ENCODE data around the gene TSC22D2. TPM values are rescaled to one million over a fixed set of nuclear protein-coding genes. Genes with fewer than 3 reads are reported as not detected.
"Not testable (repeated sequence)": the region's sequence is repeated elsewhere in the genome, so short reads cannot be mapped to it uniquely, and the experiment has no call there.

The TSC22D2 gene
- total RNA-seq, 1 donor from 2014 or later: 37.9 TPM

DNA sequence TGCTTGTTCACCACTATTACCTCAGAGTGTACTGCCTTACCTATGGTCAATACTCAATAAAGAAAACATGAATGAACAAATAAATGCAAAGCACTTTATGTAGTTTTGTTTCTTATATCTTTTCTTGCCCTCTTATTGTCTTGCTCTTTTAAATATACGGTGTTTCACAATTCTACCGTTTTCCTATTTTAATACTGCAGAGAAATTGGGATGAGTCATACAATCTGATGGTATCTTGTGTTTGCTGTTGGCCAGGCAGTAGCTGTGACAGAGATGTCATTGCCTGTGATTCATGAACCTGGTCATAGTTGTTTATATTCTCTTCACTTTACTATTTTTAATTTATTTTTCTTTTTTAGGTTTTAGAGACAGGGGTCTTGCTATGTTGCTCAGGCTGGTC lies 89.9 kb downstream of the TSC22D2 start:
- Mint-ChIP-seq H3K27ac (ENCODE audit: unreplicated experiment) (no peak overlapping the region), H3K4me3 (no peak overlapping the region), H3K27me3 (ENCODE audit: low read depth) (no peaks in the 10 kb centered on the region), H3K9me3 (peaks cover 9% of the 10 kb centered on the region), H3K4me1 (peaks cover 20% of the 10 kb centered on the region), H3K36me3 (ENCODE audit: low read depth) (peaks cover 5% of the 10 kb centered on the region)
- DNase-seq (ENCODE audit: low read depth, low spot score): no peak
- no peak for TF ChIP-seq CTCF (conservative IDR thresholded peaks at IDR 0.05)

DNA sequence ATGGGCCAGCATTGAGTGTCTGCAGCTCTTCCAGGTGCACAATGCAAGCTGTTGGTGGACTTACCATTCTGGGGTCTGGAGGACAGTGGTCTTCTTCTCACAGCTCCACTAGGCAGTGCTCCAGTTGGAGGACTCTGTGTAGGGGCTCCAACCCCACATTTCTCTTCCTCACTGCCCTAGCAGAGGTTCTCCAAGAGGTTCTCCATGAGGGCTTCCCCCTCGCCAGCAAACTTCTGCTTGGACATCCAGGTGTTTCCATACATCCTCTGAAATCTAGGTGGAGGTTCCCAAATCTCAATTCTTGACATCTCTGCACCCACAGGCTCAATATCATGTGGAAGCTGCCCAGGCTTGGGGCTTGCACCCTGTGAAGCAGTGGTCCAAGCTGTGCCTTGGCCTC lies 92.9 kb downstream of the TSC22D2 start:
- not testable (repeated sequence) for H3K9me3 Mint-ChIP-seq; H3K4me3 Mint-ChIP-seq; H3K4me1 Mint-ChIP-seq; H3K36me3 Mint-ChIP-seq (ENCODE audit: low read depth); H3K27ac Mint-ChIP-seq (ENCODE audit: unreplicated experiment); DNase-seq (ENCODE audit: low read depth, low spot score); H3K27me3 Mint-ChIP-seq (ENCODE audit: low read depth)

DNA sequence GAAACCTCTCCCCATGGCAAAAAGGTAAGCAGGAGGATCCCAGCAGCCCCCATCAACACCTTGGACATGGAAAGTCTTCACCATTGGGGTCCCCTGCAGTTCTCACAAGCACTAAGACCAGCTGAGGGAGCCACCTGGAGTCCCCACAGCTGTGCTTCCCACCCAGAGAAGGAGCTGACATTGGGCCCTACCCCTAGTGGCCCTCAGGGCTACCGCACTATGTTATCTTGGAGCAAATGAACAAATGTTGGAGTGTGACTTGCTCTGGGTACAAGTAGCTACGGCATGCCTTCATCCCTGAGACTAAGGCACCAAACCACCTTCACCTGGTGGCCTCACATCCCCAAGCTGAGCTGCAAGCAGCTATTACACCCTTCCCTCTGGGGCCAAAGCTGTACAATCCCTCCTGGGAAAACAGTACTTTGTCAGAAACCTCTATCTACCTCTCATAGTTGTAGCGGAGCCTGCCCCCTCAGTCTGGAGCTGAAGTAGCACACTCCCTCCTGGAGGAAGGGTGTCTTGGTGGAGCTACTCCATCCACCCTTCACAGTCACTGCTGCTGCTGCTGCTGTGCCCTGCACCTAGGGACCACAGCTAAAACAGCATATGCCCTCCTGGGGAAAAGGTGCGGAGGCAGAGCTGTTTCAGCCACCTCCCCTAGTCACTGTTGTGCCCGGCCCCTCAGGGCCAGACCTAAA lies 95.5 kb downstream of the TSC22D2 start:
- Mint-ChIP-seq H3K4me1 (peaks cover 8% of the 10 kb centered on the region), H3K4me3 (no peak overlapping the region), H3K27ac (ENCODE audit: unreplicated experiment) (no peak overlapping the region), H3K36me3 (ENCODE audit: low read depth) (peaks cover 7% of the 10 kb centered on the region), H3K9me3 (peaks cover 14% of the 10 kb centered on the region), H3K27me3 (ENCODE audit: low read depth) (no peaks in the 10 kb centered on the region)
- no peak for TF ChIP-seq CTCF (conservative IDR thresholded peaks at IDR 0.05)
- DNase-seq (ENCODE audit: low read depth, low spot score): no peak

DNA sequence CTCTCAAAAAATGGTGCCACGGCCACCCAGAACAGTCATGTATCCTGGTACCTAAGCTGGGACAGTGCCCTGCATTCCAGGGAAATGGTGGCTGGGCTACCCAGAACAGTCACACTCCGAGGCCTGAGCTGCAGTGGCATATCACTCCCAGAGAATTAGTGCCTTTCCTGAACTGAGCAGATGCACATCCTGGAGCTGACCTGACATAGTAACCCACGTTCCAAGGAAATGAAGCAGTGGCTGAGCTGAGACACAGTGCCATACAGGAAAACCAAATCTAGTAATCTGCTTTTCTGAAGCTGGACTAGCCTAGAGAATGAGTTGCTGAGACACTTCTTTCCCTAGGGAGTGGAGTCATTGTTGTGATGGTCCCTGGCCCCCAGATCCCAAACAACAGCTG lies 96.4 kb downstream of the TSC22D2 start:
- no peak for TF ChIP-seq CTCF (conservative IDR thresholded peaks at IDR 0.05)
- no peak overlapping the region for H3K4me3 Mint-ChIP-seq
- DNase-seq (ENCODE audit: low read depth, low spot score): no peak
- no peak overlapping the region for H3K27ac Mint-ChIP-seq (ENCODE audit: unreplicated experiment)
- H3K27me3 Mint-ChIP-seq (ENCODE audit: low read depth): no peaks in the 10 kb centered on the region
- H3K4me1 Mint-ChIP-seq: peaks cover 8% of the 10 kb centered on the region
- H3K9me3 Mint-ChIP-seq: peaks cover 14% of the 10 kb centered on the region
- H3K36me3 Mint-ChIP-seq (ENCODE audit: low read depth): peaks cover 7% of the 10 kb centered on the region

DNA sequence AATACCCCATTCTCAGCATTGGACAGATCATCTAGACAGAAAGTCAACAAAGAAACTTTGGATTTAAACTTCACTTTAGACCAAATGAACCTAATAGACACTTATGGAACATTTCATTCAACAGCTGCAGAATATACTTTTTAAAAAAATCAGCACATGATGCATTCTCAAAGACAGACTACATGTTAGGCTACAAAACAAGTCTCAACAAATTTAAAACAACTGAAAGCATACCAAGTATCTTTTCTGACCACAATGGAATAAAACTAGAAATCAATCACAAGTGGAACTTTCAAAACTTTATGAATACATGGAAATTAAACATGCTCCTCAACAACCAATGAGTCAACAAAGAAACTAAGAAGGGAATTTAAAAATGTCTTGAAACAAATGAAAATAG lies 100.3 kb downstream of the TSC22D2 start:
- H3K27ac Mint-ChIP-seq (ENCODE audit: unreplicated experiment): no peak overlapping the region
- peaks cover 2% of the 10 kb centered on the region for H3K36me3 Mint-ChIP-seq (ENCODE audit: low read depth)
- no peak overlapping the region for H3K4me3 Mint-ChIP-seq
- peaks cover 8% of the 10 kb centered on the region for H3K9me3 Mint-ChIP-seq
- TF ChIP-seq CTCF (conservative IDR thresholded peaks at IDR 0.05): no peak
- no peaks in the 10 kb centered on the region for H3K27me3 Mint-ChIP-seq (ENCODE audit: low read depth)
- H3K4me1 Mint-ChIP-seq: peaks cover 19% of the 10 kb centered on the region
- DNase-seq (ENCODE audit: low read depth, low spot score): no peak

DNA sequence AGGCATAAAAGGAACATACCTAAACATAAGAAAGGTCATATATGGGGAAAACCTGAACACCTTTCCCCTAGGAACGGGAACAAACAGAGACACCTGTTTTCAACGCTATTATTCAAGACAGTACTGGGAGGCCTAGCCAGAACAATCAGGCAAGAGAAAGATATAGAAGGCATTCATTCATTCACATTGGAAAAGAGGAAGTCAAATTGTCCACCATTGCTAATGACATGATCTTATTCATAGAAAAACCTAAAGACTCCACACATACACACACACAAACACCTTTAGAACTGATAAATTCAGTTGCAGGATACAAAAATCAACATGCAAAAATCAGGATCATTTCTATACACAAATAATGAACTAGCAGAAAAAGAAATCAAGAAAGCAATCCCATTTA lies 101.7 kb downstream of the TSC22D2 start:
- no peak overlapping the region for H3K27ac Mint-ChIP-seq (ENCODE audit: unreplicated experiment)
- peaks cover 2% of the 10 kb centered on the region for H3K36me3 Mint-ChIP-seq (ENCODE audit: low read depth)
- DNase-seq (ENCODE audit: low read depth, low spot score): no peak
- no peak for TF ChIP-seq CTCF (conservative IDR thresholded peaks at IDR 0.05)
- H3K27me3 Mint-ChIP-seq (ENCODE audit: low read depth): no peaks in the 10 kb centered on the region
- no peak overlapping the region for H3K4me3 Mint-ChIP-seq
- peaks cover 8% of the 10 kb centered on the region for H3K9me3 Mint-ChIP-seq
- H3K4me1 Mint-ChIP-seq: peaks cover 19% of the 10 kb centered on the region
